ENCODE measurements around the gene ACAD9. TPM values are rescaled to one million over a fixed set of nuclear protein-coding genes. Genes with fewer than 3 reads are reported as not detected.
"Not testable (repeated sequence)": the region's sequence is repeated elsewhere in the genome, so short reads cannot be mapped to it uniquely, and the experiment has no call there.

ACAD9 gene
- total and polyA plus RNA-seq, 2 experiments from 2014 or later, result 22.3 to 29.7 TPM

GRCh38 chr3:128864351-128864811 is 15.0 kb upstream of the ACAD9 start:
- Histone ChIP-seq H3K9ac (no peak overlapping the region), H4K20me1 (ENCODE audit: insufficient read depth) (no peaks in the 10 kb centered on the region), H3K27ac (no peak overlapping the region), H3K9me3 (ENCODE audit: low read depth) (no peaks in the 10 kb centered on the region), H3K9me2 (ENCODE audit: insufficient read depth) (no peaks in the 10 kb centered on the region), H3K4me3 (no peak overlapping the region), H3K4me1 (ENCODE audit: insufficient read depth) (no peaks in the 10 kb centered on the region), H3K79me2 (ENCODE audit: insufficient read depth) (no peaks in the 10 kb centered on the region), H3F3A (ENCODE audit: insufficient read depth) (no peaks in the 10 kb centered on the region), H3K27me3 (replicated peaks; ENCODE audit: insufficient read depth) (no peaks in the 10 kb centered on the region), H3K36me3 (ENCODE audit: low read depth) (no peaks in the 10 kb centered on the region), H2AFZ (no peak overlapping the region; the same call in 1 of the 2 replicates), H3K4me2 (ENCODE audit: unreplicated experiment) (no peak overlapping the region)
- in situ Hi-C loops (cut with MboI), result no loop called here
- WGBS, 2 experiments (ENCODE audit: low coverage in 1 of 2, low lambda C conversion rate in 2 of 2, missing lambda C conversion rate in 2 of 2), result 43 to 54% methylated on average over 11 of the region's 11 CpGs
- TF ChIP-seq EZH2 (IDR thresholded peaks at IDR 0.05; ENCODE audit: insufficient read depth, poor library complexity, severe bottlenecking) (no peak), EZH2phosphoT487 (IDR thresholded peaks at IDR 0.05; ENCODE audit: insufficient read depth, low read depth) (no peak)
- DNase-seq, result peak; percentile 33

- H3K27ac ChIP-seq; H3K4me2 ChIP-seq (ENCODE audit: unreplicated experiment); in situ Hi-C loops (cut with MboI); H3K36me3 ChIP-seq (ENCODE audit: low read depth); H3K9ac ChIP-seq; H3K9me2 ChIP-seq (ENCODE audit: insufficient read depth); H3K4me3 ChIP-seq; H3K79me2 ChIP-seq (ENCODE audit: insufficient read depth); H3K27me3 ChIP-seq (replicated peaks; ENCODE audit: insufficient read depth); H3K4me1 ChIP-seq (ENCODE audit: insufficient read depth); H3K9me3 ChIP-seq (ENCODE audit: low read depth); H4K20me1 ChIP-seq (ENCODE audit: insufficient read depth); H3F3A ChIP-seq (ENCODE audit: insufficient read depth); H2AFZ ChIP-seq: not testable (repeated sequence)
- 34 to 36% methylated on average over 21 to 24 of the region's 25 CpGs for WGBS, 2 experiments (ENCODE audit: low coverage in 1 of 2, low lambda C conversion rate in 2 of 2, missing lambda C conversion rate in 2 of 2)
- DNase-seq, result peak; percentile 79
Observed at GRCh38 chr3:128864849-128865804, 14.3 kb upstream of the ACAD9 start.

DNA sequence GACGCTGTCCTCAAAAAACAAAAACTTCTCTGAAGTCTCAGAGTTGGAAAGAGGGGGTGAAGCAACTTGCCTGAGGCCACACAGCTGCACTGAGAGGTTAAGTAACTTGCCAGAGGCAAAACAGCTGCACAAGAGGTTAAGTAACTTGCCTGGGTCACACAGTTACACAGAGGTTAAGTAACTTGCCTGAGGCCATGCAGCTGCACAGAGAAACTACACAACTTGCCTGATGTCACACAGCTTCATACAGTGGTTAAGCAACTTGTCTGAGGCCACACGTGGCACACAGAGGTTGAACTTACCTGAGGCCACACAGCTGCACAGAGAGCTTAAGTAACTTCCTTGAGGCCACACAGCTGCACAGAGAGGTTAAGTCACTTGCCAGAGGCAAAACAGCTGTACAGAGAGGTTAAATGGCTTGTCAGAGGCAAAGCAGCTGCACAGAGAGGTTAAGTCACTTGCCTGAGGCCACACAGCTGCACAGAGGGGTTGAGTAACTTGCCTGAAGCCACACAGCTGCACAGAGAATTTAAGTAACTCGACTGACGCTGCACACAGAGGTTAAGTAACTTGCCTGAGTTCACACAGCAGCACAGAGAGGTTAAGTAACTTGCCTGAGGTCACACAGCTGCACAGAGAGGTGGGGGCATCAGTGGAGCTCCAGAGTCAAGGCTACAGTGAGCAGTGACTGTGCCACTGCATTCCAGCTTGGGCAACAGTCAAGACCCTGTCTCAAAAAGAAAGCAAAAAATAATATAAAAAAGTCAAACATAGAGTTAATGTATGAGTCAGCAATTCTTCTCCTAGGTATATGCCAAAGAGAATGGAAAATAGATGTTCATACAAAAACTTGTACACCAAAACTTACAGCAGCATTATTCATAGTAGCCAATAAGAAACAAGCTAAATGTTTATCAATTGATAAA is 12.0 kb upstream of the ACAD9 start:
- Histone ChIP-seq H3K36me3 (ENCODE audit: low read depth) (no peaks in the 10 kb centered on the region), H3K9me3 (ENCODE audit: low read depth) (no peaks in the 10 kb centered on the region), H3K27me3 (replicated peaks; ENCODE audit: insufficient read depth) (no peaks in the 10 kb centered on the region), H3K4me3 (no peak overlapping the region), H3K9ac (no peak overlapping the region), H3K4me1 (ENCODE audit: insufficient read depth) (no peaks in the 10 kb centered on the region), H3K4me2 (ENCODE audit: unreplicated experiment) (no peak overlapping the region), H3K79me2 (ENCODE audit: insufficient read depth) (no peaks in the 10 kb centered on the region), H2AFZ (no peak overlapping the region), H3K9me2 (ENCODE audit: insufficient read depth) (no peaks in the 10 kb centered on the region), H3F3A (ENCODE audit: insufficient read depth) (no peaks in the 10 kb centered on the region), H3K27ac (no peak overlapping the region), H4K20me1 (ENCODE audit: insufficient read depth) (no peaks in the 10 kb centered on the region)
- in situ Hi-C loops (cut with MboI), result no loop called here
- 32 to 40% methylated on average over 4 of the region's 4 CpGs for WGBS, 2 experiments (ENCODE audit: low coverage in 1 of 2, low lambda C conversion rate in 2 of 2, missing lambda C conversion rate in 2 of 2)
- TF ChIP-seq EZH2phosphoT487 (IDR thresholded peaks at IDR 0.05; ENCODE audit: insufficient read depth, low read depth) (no peak), EZH2 (IDR thresholded peaks at IDR 0.05; ENCODE audit: insufficient read depth, poor library complexity, severe bottlenecking) (no peak)
- no peak for DNase-seq

- H4K20me1 ChIP-seq (ENCODE audit: insufficient read depth), result no peaks in the 10 kb centered on the region
- no peak overlapping the region for H3K4me2 ChIP-seq (ENCODE audit: unreplicated experiment)
- no peak for TF ChIP-seq EZH2phosphoT487 (IDR thresholded peaks at IDR 0.05; ENCODE audit: insufficient read depth, low read depth)
- no peak for TF ChIP-seq EZH2 (IDR thresholded peaks at IDR 0.05; ENCODE audit: insufficient read depth, poor library complexity, severe bottlenecking)
- H3K4me1 ChIP-seq (ENCODE audit: insufficient read depth), result no peaks in the 10 kb centered on the region
- no peaks in the 10 kb centered on the region for H3K9me3 ChIP-seq (ENCODE audit: low read depth)
- no peaks in the 10 kb centered on the region for H3K36me3 ChIP-seq (ENCODE audit: low read depth)
- H3K27me3 ChIP-seq (replicated peaks; ENCODE audit: insufficient read depth), result no peaks in the 10 kb centered on the region
- H3K27ac ChIP-seq, result no peak overlapping the region
- H3K79me2 ChIP-seq (ENCODE audit: insufficient read depth), result no peaks in the 10 kb centered on the region
- H2AFZ ChIP-seq, result no peak overlapping the region
- H3K4me3 ChIP-seq, result no peak overlapping the region
- 91 to 96% methylated on average over 4 of the region's 4 CpGs for WGBS, 2 experiments (ENCODE audit: low coverage in 1 of 2, low lambda C conversion rate in 2 of 2, missing lambda C conversion rate in 2 of 2)
- no peak overlapping the region for H3K9ac ChIP-seq
- no peak for DNase-seq
- in situ Hi-C loops (cut with MboI), result no loop called here
- no peaks in the 10 kb centered on the region for H3F3A ChIP-seq (ENCODE audit: insufficient read depth)
- no peaks in the 10 kb centered on the region for H3K9me2 ChIP-seq (ENCODE audit: insufficient read depth)
Observed at GRCh38 chr3:128870347-128870746, 9.1 kb upstream of the ACAD9 start.
